ENCODE results near the gene AFF3.

The AFF3 gene

GRCh38 chr2:99545066-99545465, 597.3 kb downstream of the AFF3 start:
- no peak overlapping the region for H3K27ac ChIP-seq (ENCODE audit: low read depth, low read length)

GRCh38 chr2:99544608-99545007, 597.8 kb downstream of the AFF3 start:
- no peaks in the 10 kb centered on the region for H3K27me3 ChIP-seq (ENCODE audit: control insufficient read depth in 5 of 5, insufficient read depth in 4 of 5, low read length in 5 of 5)
- H3K36me3 ChIP-seq (ENCODE audit: control insufficient read depth in 5 of 5, insufficient read depth in 5 of 5, low read length in 5 of 5): peaks cover 0 to 5% (median 0%) of the 10 kb centered on the region in 5 donors
- no peak overlapping the region for H3K4me3 ChIP-seq (ENCODE audit: low read depth in 1 of 5, low read length in 5 of 5)
- no peak overlapping the region for H3K9ac ChIP-seq (ENCODE audit: low read length in 5 of 5)
- peaks cover 0 to 6% (median 0%) of the 10 kb centered on the region in 5 donors for H3K4me1 ChIP-seq (ENCODE audit: control insufficient read depth in 5 of 5, insufficient read depth in 5 of 5, low read length in 5 of 5)
- H3K9me3 ChIP-seq (ENCODE audit: control insufficient read depth in 5 of 5, low read length in 5 of 5): no peaks in the 10 kb centered on the region
- H3K27ac ChIP-seq (ENCODE audit: low read depth, low read length): no peak overlapping the region

More at GRCh38 chr2:99545066-99545465, 597.3 kb downstream of the AFF3 start:
- no peaks in the 10 kb centered on the region for H3K27me3 ChIP-seq (ENCODE audit: control insufficient read depth in 5 of 5, insufficient read depth in 4 of 5, low read length in 5 of 5)
- no peak overlapping the region for H3K4me3 ChIP-seq (ENCODE audit: low read depth in 1 of 5, low read length in 5 of 5)
- H3K36me3 ChIP-seq (ENCODE audit: control insufficient read depth in 5 of 5, insufficient read depth in 5 of 5, low read length in 5 of 5): peaks cover 0 to 6% (median under 1%) of the 10 kb centered on the region in 5 donors
- no peaks in the 10 kb centered on the region for H3K9me3 ChIP-seq (ENCODE audit: control insufficient read depth in 5 of 5, low read length in 5 of 5)
- H3K4me1 ChIP-seq (ENCODE audit: control insufficient read depth in 5 of 5, insufficient read depth in 5 of 5, low read length in 5 of 5): peaks cover 0 to 6% (median 0%) of the 10 kb centered on the region in 5 donors
- H3K9ac ChIP-seq (ENCODE audit: low read length in 5 of 5): no peak overlapping the region

- Histone ChIP-seq H3K36me3 (ENCODE audit: control insufficient read depth in 5 of 5, insufficient read depth in 5 of 5, low read length in 5 of 5) (no peaks in the 10 kb centered on the region), H3K4me3 (ENCODE audit: low read depth in 1 of 5, low read length in 5 of 5) (no peak overlapping the region), H3K27ac (ENCODE audit: low read depth, low read length) (no peak overlapping the region), H3K9ac (ENCODE audit: low read length in 5 of 5) (no peak overlapping the region), H3K9me3 (ENCODE audit: control insufficient read depth in 5 of 5, low read length in 5 of 5) (no peaks in the 10 kb centered on the region), H3K27me3 (ENCODE audit: control insufficient read depth in 5 of 5, insufficient read depth in 4 of 5, low read length in 5 of 5) (no peaks in the 10 kb centered on the region), H3K4me1 (ENCODE audit: control insufficient read depth in 5 of 5, insufficient read depth in 5 of 5, low read length in 5 of 5) (peaks cover 0 to 6% (median 0%) of the 10 kb centered on the region in 5 donors)
These were observed 599.1 kb downstream of the AFF3 start for GRCh38 chr2:99543247-99543646.

GRCh38 chr2:99537910-99538485, 604.4 kb downstream of the AFF3 start:
- Histone ChIP-seq H3K27ac (ENCODE audit: low read depth, low read length) (no peak overlapping the region), H3K4me3 (ENCODE audit: low read depth in 1 of 5, low read length in 5 of 5) (no peak overlapping the region), H3K27me3 (ENCODE audit: control insufficient read depth in 5 of 5, insufficient read depth in 4 of 5, low read length in 5 of 5) (peaks cover 0 to 2% (median 0%) of the 10 kb centered on the region in 5 donors), H3K9ac (ENCODE audit: low read length in 5 of 5) (no peak overlapping the region), H3K4me1 (ENCODE audit: control insufficient read depth in 5 of 5, insufficient read depth in 5 of 5, low read length in 5 of 5) (no peaks in the 10 kb centered on the region), H3K36me3 (ENCODE audit: control insufficient read depth in 5 of 5, insufficient read depth in 5 of 5, low read length in 5 of 5) (no peaks in the 10 kb centered on the region), H3K9me3 (ENCODE audit: control insufficient read depth in 5 of 5, low read length in 5 of 5) (peaks cover 0 to 8% (median 0%) of the 10 kb centered on the region in 5 donors)

DNA sequence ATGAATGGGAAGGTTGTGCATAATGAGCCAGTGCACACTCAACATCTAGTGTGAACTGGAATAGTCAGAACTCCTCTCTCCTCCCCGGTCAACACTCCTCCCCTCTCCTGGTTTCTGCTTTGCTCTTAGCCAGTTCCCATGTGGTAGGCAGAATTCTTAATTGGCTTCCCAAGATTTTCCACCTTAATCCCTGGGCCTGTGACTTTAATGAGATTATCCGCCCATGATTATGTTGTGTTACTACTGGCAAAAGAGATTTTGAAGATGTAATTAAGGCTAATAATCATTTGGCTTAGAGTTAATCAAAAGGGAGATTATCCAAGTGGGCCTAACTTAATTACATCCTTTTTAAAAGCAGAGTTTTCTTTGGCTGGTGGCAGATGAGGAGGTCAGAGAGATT, 618.3 kb downstream of the AFF3 start:
- H3K27ac ChIP-seq (ENCODE audit: low read depth, low read length): no peak overlapping the region
- no peak overlapping the region for H3K9ac ChIP-seq (ENCODE audit: low read length in 5 of 5)
- H3K4me1 ChIP-seq (ENCODE audit: control insufficient read depth in 5 of 5, insufficient read depth in 5 of 5, low read length in 5 of 5): no peaks in the 10 kb centered on the region
- H3K36me3 ChIP-seq (ENCODE audit: control insufficient read depth in 5 of 5, insufficient read depth in 5 of 5, low read length in 5 of 5): no peaks in the 10 kb centered on the region
- no peak overlapping the region for H3K4me3 ChIP-seq (ENCODE audit: low read depth in 1 of 5, low read length in 5 of 5)
- H3K27me3 ChIP-seq (ENCODE audit: control insufficient read depth in 5 of 5, insufficient read depth in 4 of 5, low read length in 5 of 5): peaks cover 0 to 3% (median 0%) of the 10 kb centered on the region in 5 donors
- H3K9me3 ChIP-seq (ENCODE audit: control insufficient read depth in 5 of 5, low read length in 5 of 5): no peaks in the 10 kb centered on the region

- Histone ChIP-seq H3K4me3 (ENCODE audit: low read depth in 1 of 5, low read length in 5 of 5) (no peak overlapping the region), H3K4me1 (ENCODE audit: control insufficient read depth in 5 of 5, insufficient read depth in 5 of 5, low read length in 5 of 5) (no peaks in the 10 kb centered on the region), H3K27ac (ENCODE audit: low read depth, low read length) (no peak overlapping the region), H3K27me3 (ENCODE audit: control insufficient read depth in 5 of 5, insufficient read depth in 4 of 5, low read length in 5 of 5) (peaks cover 0 to 6% (median 0%) of the 10 kb centered on the region in 5 donors), H3K9ac (ENCODE audit: low read length in 5 of 5) (no peak overlapping the region), H3K9me3 (ENCODE audit: control insufficient read depth in 5 of 5, low read length in 5 of 5) (no peaks in the 10 kb centered on the region), H3K36me3 (ENCODE audit: control insufficient read depth in 5 of 5, insufficient read depth in 5 of 5, low read length in 5 of 5) (no peaks in the 10 kb centered on the region)
These were observed 620.2 kb downstream of the AFF3 start for GRCh38 chr2:99522157-99522556.

DNA sequence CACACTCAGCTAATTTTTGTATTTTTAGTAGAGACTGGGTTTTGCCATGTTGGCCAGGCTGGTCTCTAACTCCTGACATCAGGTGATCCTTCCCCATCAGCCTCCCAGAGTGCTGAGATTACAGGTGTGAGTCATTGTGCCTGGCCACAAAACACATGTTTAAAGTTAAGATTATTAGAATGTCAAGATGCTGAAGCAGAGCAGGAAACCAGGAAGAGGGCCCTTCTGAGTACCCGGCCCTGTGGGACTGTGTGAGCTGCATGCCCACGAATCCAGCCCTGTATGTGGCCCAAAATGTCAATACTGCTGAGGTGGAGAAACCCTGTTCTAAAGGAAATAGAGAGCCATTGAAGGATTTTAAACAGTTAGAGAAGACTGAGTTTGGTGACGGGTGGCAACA, 621.6 kb downstream of the AFF3 start:
- H3K9me3 ChIP-seq (ENCODE audit: control insufficient read depth in 5 of 5, low read length in 5 of 5): no peaks in the 10 kb centered on the region
- H3K4me3 ChIP-seq (ENCODE audit: low read depth in 1 of 5, low read length in 5 of 5): no peak overlapping the region
- no peak overlapping the region for H3K9ac ChIP-seq (ENCODE audit: low read length in 5 of 5)
- H3K36me3 ChIP-seq (ENCODE audit: control insufficient read depth in 5 of 5, insufficient read depth in 5 of 5, low read length in 5 of 5): no peaks in the 10 kb centered on the region
- H3K4me1 ChIP-seq (ENCODE audit: control insufficient read depth in 5 of 5, insufficient read depth in 5 of 5, low read length in 5 of 5): no peaks in the 10 kb centered on the region
- no peak overlapping the region for H3K27ac ChIP-seq (ENCODE audit: low read depth, low read length)
- peaks cover 0 to 6% (median 0%) of the 10 kb centered on the region in 5 donors for H3K27me3 ChIP-seq (ENCODE audit: control insufficient read depth in 5 of 5, insufficient read depth in 4 of 5, low read length in 5 of 5)

DNA sequence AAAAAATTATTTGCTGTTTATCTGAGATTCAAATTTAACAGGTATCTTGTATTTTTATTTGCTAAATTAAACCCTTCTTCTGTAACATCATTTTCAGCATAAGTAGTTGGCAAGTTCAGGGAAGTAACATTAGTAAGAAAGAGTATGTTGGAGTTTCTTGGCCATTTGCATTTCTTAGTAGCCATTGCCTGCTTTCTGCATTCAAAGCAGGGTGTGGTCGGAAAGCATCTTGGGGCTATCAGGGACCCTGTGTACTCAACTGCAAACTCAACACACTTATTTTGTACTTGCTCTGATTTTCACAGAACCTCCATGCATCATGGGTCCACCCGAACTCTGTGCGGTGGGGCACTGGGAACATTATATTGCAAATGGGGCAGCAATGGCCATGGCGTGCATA, 622.2 kb downstream of the AFF3 start:
- Histone ChIP-seq H3K9ac (ENCODE audit: low read length in 5 of 5) (no peak overlapping the region), H3K4me1 (ENCODE audit: control insufficient read depth in 5 of 5, insufficient read depth in 5 of 5, low read length in 5 of 5) (no peaks in the 10 kb centered on the region), H3K27me3 (ENCODE audit: control insufficient read depth in 5 of 5, insufficient read depth in 4 of 5, low read length in 5 of 5) (peaks cover 0 to 6% (median 0%) of the 10 kb centered on the region in 5 donors), H3K4me3 (ENCODE audit: low read depth in 1 of 5, low read length in 5 of 5) (no peak overlapping the region), H3K9me3 (ENCODE audit: control insufficient read depth in 5 of 5, low read length in 5 of 5) (no peaks in the 10 kb centered on the region), H3K27ac (ENCODE audit: low read depth, low read length) (no peak overlapping the region), H3K36me3 (ENCODE audit: control insufficient read depth in 5 of 5, insufficient read depth in 5 of 5, low read length in 5 of 5) (no peaks in the 10 kb centered on the region)

GRCh38 chr2:99514357-99514756, 628.0 kb downstream of the AFF3 start:
- H3K9ac ChIP-seq (ENCODE audit: low read length in 5 of 5): no peak overlapping the region
- H3K9me3 ChIP-seq (ENCODE audit: control insufficient read depth in 5 of 5, low read length in 5 of 5): no peaks in the 10 kb centered on the region
- no peak overlapping the region for H3K27ac ChIP-seq (ENCODE audit: low read depth, low read length)
- no peaks in the 10 kb centered on the region for H3K4me1 ChIP-seq (ENCODE audit: control insufficient read depth in 5 of 5, insufficient read depth in 5 of 5, low read length in 5 of 5)
- H3K36me3 ChIP-seq (ENCODE audit: control insufficient read depth in 5 of 5, insufficient read depth in 5 of 5, low read length in 5 of 5): no peaks in the 10 kb centered on the region
- H3K27me3 ChIP-seq (ENCODE audit: control insufficient read depth in 5 of 5, insufficient read depth in 4 of 5, low read length in 5 of 5): peaks cover 0 to 6% (median 0%) of the 10 kb centered on the region in 5 donors
- no peak overlapping the region for H3K4me3 ChIP-seq (ENCODE audit: low read depth in 1 of 5, low read length in 5 of 5)

DNA sequence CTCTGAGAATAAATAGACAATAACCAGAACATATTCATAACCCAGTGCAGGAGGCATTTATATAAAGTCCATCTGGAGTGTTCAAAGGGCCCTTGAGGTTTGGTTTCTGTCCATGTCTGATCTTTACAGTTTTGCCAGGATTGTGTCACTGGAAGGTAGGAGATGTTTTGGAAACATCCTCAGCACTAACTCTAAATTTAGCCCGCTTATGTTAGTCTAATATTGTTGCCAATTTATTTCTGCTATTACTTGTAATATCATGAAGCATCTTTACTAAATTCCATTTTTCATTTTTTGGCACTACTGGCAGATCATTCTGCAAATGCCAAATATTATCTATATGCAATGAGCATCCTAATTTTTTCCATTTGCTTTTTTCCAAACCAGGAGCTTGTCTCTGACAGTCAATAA, 630.2 kb downstream of the AFF3 start:
- H3K36me3 ChIP-seq (ENCODE audit: control insufficient read depth in 5 of 5, insufficient read depth in 5 of 5, low read length in 5 of 5): no peaks in the 10 kb centered on the region
- H3K27ac ChIP-seq (ENCODE audit: low read depth, low read length): no peak overlapping the region
- no peak overlapping the region for H3K4me3 ChIP-seq (ENCODE audit: low read depth in 1 of 5, low read length in 5 of 5)
- H3K27me3 ChIP-seq (ENCODE audit: control insufficient read depth in 5 of 5, insufficient read depth in 4 of 5, low read length in 5 of 5): no peaks in the 10 kb centered on the region
- H3K4me1 ChIP-seq (ENCODE audit: control insufficient read depth in 5 of 5, insufficient read depth in 5 of 5, low read length in 5 of 5): no peaks in the 10 kb centered on the region
- H3K9ac ChIP-seq (ENCODE audit: low read length in 5 of 5): no peak overlapping the region
- H3K9me3 ChIP-seq (ENCODE audit: control insufficient read depth in 5 of 5, low read length in 5 of 5): no peaks in the 10 kb centered on the region

All from subcutaneous abdominal adipose tissue (tissue), 5 donors.